H1 (cell line): Measurements from ENCODE around the gene COTL1. TPM values are rescaled to one million over a fixed set of nuclear protein-coding genes. Genes with fewer than 3 reads are reported as not detected.

Experiments used
- CEBPB ChIP-seq: IDR thresholded peaks from 2 replicates; pipeline ENCODE4 v1.6.1; 2012; ENCODE audit warnings: low read depth, low read length
- CHD7 ChIP-seq: fragments of 300-600 bp; sonication (generic); IDR thresholded peaks from 2 replicates; pipeline ENCODE4 v1.7.1; 2012; ENCODE audit warnings: low read length, moderate library complexity, mild to moderate bottlenecking, inconsistent platforms; ENCODE audit not compliant: insufficient replicate concordance
- CREB1 ChIP-seq: IDR thresholded peaks from 2 replicates; pipeline ENCODE4 v1.6.1; 2012; ENCODE audit warnings: inconsistent platforms
- EP300 ChIP-seq, 2 experiments: IDR thresholded peaks; 1 replicate in 1 of 2; 2 replicates in 1 of 2; pipeline ENCODE4 v1.6.1; 2011 to 2012; ENCODE audit warnings: low read depth in 2 of 2, low read length in 2 of 2, mild to moderate bottlenecking in 2 of 2, borderline replicate concordance in 1 of 2, inconsistent platforms in 1 of 2, moderate library complexity in 1 of 2
- SIRT6 ChIP-seq: IDR thresholded peaks from one replicate; pipeline ENCODE4 v1.7.1; 2012; ENCODE audit warnings: low read length, inconsistent platforms
- SP2 ChIP-seq: IDR thresholded peaks from 2 replicates; pipeline ENCODE4 v1.6.1; 2012; ENCODE audit warnings: mild to moderate bottlenecking, low read length, inconsistent platforms
- TAF1 ChIP-seq: IDR thresholded peaks from 2 replicates; pipeline ENCODE4 v1.6.1; 2011; ENCODE audit warnings: mild to moderate bottlenecking, low read depth, low read length
- TCF12 ChIP-seq: IDR thresholded peaks from 2 replicates; pipeline ENCODE4 v1.6.1; 2011; ENCODE audit warnings: low read depth, mild to moderate bottlenecking, low read length
- TEAD4 ChIP-seq: IDR thresholded peaks from 2 replicates; pipeline ENCODE4 v1.6.1; 2012; ENCODE audit warnings: low read depth, low read length, inconsistent platforms, mixed read lengths
- polyA plus RNA-seq, 7 experiments: library from polyadenylated mRNA; depleted of rRNA in 3 of 7; stranded (reverse) in 5 of 7; unstranded in 2 of 7; fragments of >200 nt in 5 of 7; fragments of 200-250 nt in 2 of 7; gene quantifications; 1 replicate in 5 of 7; 2 replicates in 1 of 7; 4 replicates in 1 of 7; pipeline versions ENCODE4 v1.2.1 to v1.2.3, GENCODE V29; 2011 to 2013; ENCODE audit warnings: missing spikeins in 2 of 7, mixed read lengths in 2 of 7
- total RNA-seq: library from RNA; stranded (reverse); fragmentation: NEBNext Ultra II Directional; extraction: Animal tissue kit (Norgen Biotek cat#: 25700); gene quantifications from 2 replicates; pipeline ENCODE4 v1.2.1, GENCODE V29; 2021

The COTL1 gene
- total and polyA plus RNA-seq, 2 of the 8 experiments (the other 6 are each of a cell fraction or from before 2014, with no cell fraction given), result 59.2 to 183 TPM

GRCh38 chr16:84561291-84561690 is 56.6 kb downstream of the COTL1 start (continued):
- TF ChIP-seq CHD7, result no peak
- TF ChIP-seq SIRT6, result no peak
- no peak for TF ChIP-seq CEBPB
- 0 out of 2 replicates have a peak, but pooled peaks have one; percentile 49 for TF ChIP-seq TCF12
- TF ChIP-seq SP2, result no peak
- peak; percentile 77; the same call in 1 of the 2 replicates for TF ChIP-seq TEAD4
- no peak for TF ChIP-seq CREB1
- no peak for TF ChIP-seq TAF1
- no peak for TF ChIP-seq EP300 (IDR thresholded peaks at IDR 0.05; ENCODE audit: borderline replicate concordance in 1 of 2, low read depth in 2 of 2, low read length in 2 of 2)
